A673 (cell line): ENCODE results near the gene ATG13. TPM values are rescaled to one million over a fixed set of nuclear protein-coding genes. Genes with fewer than 3 reads are reported as not detected.

ENCODE experiments used
- BruUV-seq: library from RNA; stranded (reverse); fragments of 400-500 nt; replicated peaks from 2 replicates; lab custom pipeline; 2021; lab: Mats Ljungman, UMichigan
- CTCF ChIA-PET: fragments of 300-600 bp; sonication (Branson Sonifier 250); formaldehyde crosslinking; loops from one replicate; lab custom pipeline; 2022; ENCODE audit warnings: antibody characterized with exemption; lab: Charles Lee
- POLR2A ChIA-PET: fragments of 300-600 bp; sonication (Branson Sonifier 250); formaldehyde crosslinking; loops from one replicate; lab custom pipeline; 2022; ENCODE audit warnings: antibody characterized with exemption; ENCODE audit not compliant: low non-redundant PET; lab: Charles Lee
- DNase-seq: peaks from one replicate; pipeline ENCODE4 v3.0.0-alpha.2; 2015; ENCODE audit warnings: low spot score
- H3K27ac ChIP-seq: fragments of 200-600 bp; sonication (generic); 2 replicates; pipeline ENCODE4 v1.5.1; 2016; ENCODE audit warnings: mixed run types, low read depth, mild to moderate bottlenecking, mixed read lengths, antibody characterized with exemption, low read length; ENCODE audit not compliant: poor library complexity, severe bottlenecking
- H3K27me3 ChIP-seq: fragments of 200-600 bp; sonication (generic); replicated peaks from 2 replicates; pipeline ENCODE4 v1.6.1; 2017; ENCODE audit warnings: mixed run types, low read depth, mild to moderate bottlenecking, mixed read lengths, antibody characterized with exemption, low read length; ENCODE audit not compliant: insufficient read depth, poor library complexity
- H3K36me3 ChIP-seq: fragments of 200-600 bp; sonication (generic); 2 replicates; pipeline ENCODE4 v1.6.1; 2016; ENCODE audit warnings: mixed run types, mild to moderate bottlenecking, mixed read lengths, antibody characterized with exemption, low read length; ENCODE audit not compliant: insufficient read depth, poor library complexity, severe bottlenecking
- H3K4me1 ChIP-seq: fragments of 200-600 bp; sonication (generic); 2 replicates; pipeline ENCODE4 v1.6.1; 2017; ENCODE audit warnings: mixed run types, mild to moderate bottlenecking, mixed read lengths, antibody characterized with exemption, low read length; ENCODE audit not compliant: insufficient read depth, poor library complexity, severe bottlenecking
- H3K4me3 ChIP-seq: fragments of 200-600 bp; sonication (generic); 2 replicates; pipeline ENCODE4 v1.5.1; 2016; ENCODE audit warnings: low read depth, mixed run types, mild to moderate bottlenecking, mixed read lengths, low read length; ENCODE audit not compliant: poor library complexity, severe bottlenecking
- H3K9me3 ChIP-seq: fragments of 200-600 bp; sonication (generic); 2 replicates; pipeline ENCODE4 v1.6.1; 2016; ENCODE audit warnings: mixed run types, low read depth, mild to moderate bottlenecking, mixed read lengths, antibody characterized with exemption, low read length; ENCODE audit not compliant: poor library complexity, severe bottlenecking
- EZH2 ChIP-seq: fragments of 200-600 bp; sonication (generic); IDR thresholded peaks from 2 replicates; pipeline ENCODE4 v1.6.1; 2017; ENCODE audit warnings: borderline replicate concordance, low read depth, mild to moderate bottlenecking, mixed read lengths, antibody characterized with exemption, low read length; ENCODE audit not compliant: poor library complexity, severe bottlenecking
- intact Hi-C: fragments of 100-400 bp; cut with micrococcal nuclease; formaldehyde crosslinking; loops from one replicate; pipeline ENCODE4 v1.10.0; 2022; ENCODE audit not compliant: unreplicated experiment
- total RNA-seq: library from RNA; stranded (reverse); gene quantifications from 2 replicates; pipeline ENCODE4 v1.2.3, GENCODE V29; 2021
- TF ChIP-seq, protein P1 (sequence below): fragments of 300-800, 200-600 bp; sonication (generic); conservative IDR thresholded peaks from 2 replicates; pipeline ENCODE4 v1.5.1; 2017; ENCODE audit warnings: low read depth, mild to moderate bottlenecking, antibody characterized with exemption, low read length, moderate library complexity, mixed read lengths

The ATG13 gene
- total RNA-seq, 1 experiment from 2014 or later: 155 TPM

DNA sequence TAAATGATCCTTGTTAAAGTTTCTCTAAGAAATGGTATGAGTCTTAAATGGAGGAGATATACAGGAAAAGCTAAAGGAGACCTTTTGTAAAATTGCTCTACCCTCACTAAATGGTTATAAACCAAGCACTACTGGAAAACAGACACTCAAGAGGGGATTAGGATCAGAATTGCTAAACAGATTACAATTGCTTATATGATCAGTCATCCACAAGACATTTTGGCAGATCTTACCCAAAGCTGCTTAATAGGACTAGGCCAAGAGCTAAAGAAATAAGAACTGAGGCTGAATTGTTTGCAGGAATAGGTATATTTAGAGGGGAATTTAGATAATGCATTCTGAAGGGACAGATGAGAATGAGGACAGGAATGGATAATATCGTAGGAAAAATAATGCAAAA, 9.8 kb upstream of the ATG13 start:
- BruUV-seq: no TSS peak
- TF ChIP-seq, protein P1, sequence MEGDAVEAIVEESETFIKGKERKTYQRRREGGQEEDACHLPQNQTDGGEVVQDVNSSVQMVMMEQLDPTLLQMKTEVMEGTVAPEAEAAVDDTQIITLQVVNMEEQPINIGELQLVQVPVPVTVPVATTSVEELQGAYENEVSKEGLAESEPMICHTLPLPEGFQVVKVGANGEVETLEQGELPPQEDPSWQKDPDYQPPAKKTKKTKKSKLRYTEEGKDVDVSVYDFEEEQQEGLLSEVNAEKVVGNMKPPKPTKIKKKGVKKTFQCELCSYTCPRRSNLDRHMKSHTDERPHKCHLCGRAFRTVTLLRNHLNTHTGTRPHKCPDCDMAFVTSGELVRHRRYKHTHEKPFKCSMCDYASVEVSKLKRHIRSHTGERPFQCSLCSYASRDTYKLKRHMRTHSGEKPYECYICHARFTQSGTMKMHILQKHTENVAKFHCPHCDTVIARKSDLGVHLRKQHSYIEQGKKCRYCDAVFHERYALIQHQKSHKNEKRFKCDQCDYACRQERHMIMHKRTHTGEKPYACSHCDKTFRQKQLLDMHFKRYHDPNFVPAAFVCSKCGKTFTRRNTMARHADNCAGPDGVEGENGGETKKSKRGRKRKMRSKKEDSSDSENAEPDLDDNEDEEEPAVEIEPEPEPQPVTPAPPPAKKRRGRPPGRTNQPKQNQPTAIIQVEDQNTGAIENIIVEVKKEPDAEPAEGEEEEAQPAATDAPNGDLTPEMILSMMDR: no peak
- TF ChIP-seq EZH2: no peak
- POLR2A ChIA-PET: interaction anchor here (0.5 to 0.6 kb wide), 2 partner anchors 57 to 988 kb away, joined by 3 to 5 read pairs; no protein-coding TSS in a partner anchor
- peak; percentile 62 for DNase-seq
- intact Hi-C loops: no loop called here
- H3K27me3 ChIP-seq: no peaks in the 10 kb centered on the region
- peaks cover 11% of the 10 kb centered on the region for H3K4me1 ChIP-seq
- CTCF ChIA-PET: interaction anchor here (0.6 kb wide), 2 partner anchors 8 to 87 kb away, joined by 4 to 5 read pairs; no protein-coding TSS in a partner anchor
- no peaks in the 10 kb centered on the region for H3K9me3 ChIP-seq
- no peak overlapping the region for H3K27ac ChIP-seq
- no peaks in the 10 kb centered on the region for H3K36me3 ChIP-seq
- H3K4me3 ChIP-seq: no peak overlapping the region

DNA sequence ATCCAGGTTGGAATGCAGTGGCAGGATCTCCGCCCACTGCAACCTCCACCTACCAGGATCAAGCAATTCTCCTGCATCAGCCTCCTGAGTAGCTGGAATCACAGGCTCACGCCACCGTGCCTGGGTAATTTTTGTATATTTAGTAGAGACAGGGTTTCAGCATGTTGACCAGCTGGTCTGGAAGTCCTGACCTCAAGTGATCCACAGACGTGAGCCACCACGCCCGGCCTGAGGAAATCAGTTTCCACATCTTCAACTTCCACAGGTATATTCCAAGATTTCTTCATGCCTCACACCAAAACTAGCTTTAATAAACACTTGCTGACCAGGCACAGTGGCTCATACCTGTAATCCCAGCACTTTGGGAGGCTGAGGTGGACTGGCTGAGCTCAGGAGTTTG, 8.0 kb upstream of the ATG13 start:
- TF ChIP-seq, protein P1: no peak
- no peak for TF ChIP-seq EZH2
- BruUV-seq: no TSS peak
- Histone ChIP-seq H3K4me3 (no peak overlapping the region), H3K36me3 (no peaks in the 10 kb centered on the region), H3K27ac (no peak overlapping the region), H3K9me3 (no peaks in the 10 kb centered on the region), H3K4me1 (peaks cover 11% of the 10 kb centered on the region), H3K27me3 (no peaks in the 10 kb centered on the region)
- intact Hi-C loops: no loop called here
- DNase-seq: no peak
- ChIA-PET POLR2A (interaction anchor here (0.6 kb wide), 1 partner anchor 64 kb away, joined by 22 read pairs; no protein-coding TSS in a partner anchor), CTCF (no interaction called here)

DNA sequence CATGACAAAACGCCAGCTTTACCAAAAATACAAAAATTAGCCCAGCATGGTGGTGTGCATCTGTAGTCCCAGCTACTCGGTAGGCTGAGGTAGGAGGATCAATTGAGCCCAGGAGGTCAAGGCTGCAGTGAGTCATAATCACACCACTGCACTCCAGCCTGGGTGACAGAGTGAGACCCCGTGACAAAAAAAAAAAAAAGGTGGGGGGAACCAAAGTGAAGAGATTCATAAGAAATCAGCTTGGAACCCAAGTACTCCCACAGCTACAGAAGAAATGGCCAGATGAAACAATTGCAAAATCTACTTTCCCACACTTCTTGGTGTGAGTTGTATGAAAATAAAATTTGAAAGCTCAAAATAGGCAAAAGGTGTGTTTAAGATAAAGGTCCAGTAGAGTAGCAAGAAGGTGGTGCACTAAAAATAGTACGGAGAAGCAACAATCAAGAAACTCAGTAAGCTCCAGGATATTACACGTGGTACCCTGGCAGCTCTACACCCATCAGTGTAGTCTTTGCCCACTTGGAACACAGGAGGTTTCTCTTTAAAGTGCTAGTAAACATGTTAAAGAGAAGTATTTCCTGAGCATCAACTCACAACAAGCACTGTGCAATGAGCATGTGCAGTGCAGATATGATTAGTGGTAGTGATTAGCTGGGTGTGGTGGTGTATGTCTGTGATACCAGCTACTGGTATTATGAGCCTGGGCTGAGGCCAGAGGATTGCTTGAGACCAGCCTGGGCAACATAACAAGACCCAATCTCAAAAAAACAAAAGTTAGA, 5.6 kb upstream of the ATG13 start:
- no TSS peak for BruUV-seq
- no peak for DNase-seq
- Histone ChIP-seq H3K4me3 (no peak overlapping the region), H3K9me3 (no peaks in the 10 kb centered on the region), H3K27ac (no peak overlapping the region), H3K27me3 (no peaks in the 10 kb centered on the region), H3K36me3 (no peaks in the 10 kb centered on the region), H3K4me1 (peaks cover 21% of the 10 kb centered on the region)
- no peak for TF ChIP-seq EZH2
- TF ChIP-seq, protein P1: no peak
- intact Hi-C loops: no loop called here
- POLR2A ChIA-PET: interaction anchor here (0.6 kb wide), 3 partner anchors 71 to 150 kb away, joined by 3 to 5 read pairs (median 4); no protein-coding TSS in a partner anchor
- CTCF ChIA-PET: no interaction called here
